Gastrocnemius medialis (tissue), 4 donors: ENCODE results near the gene RNF14. TPM values are rescaled to one million over a fixed set of nuclear protein-coding genes. Genes with fewer than 3 reads are reported as not detected.

ENCODE experiments used
- ATAC-seq, 2 donors: fragments of 150-250 bp; one replicate each; pipeline ENCODE4 v1.9.1; 2016
- DNase-seq, 2 donors: peaks; one replicate each; pipeline ENCODE4 v3.0.0-alpha.2; 2019
- H3K27ac ChIP-seq, 4 donors: fragments of 200-600 bp; sonication (generic); 1 replicate in 1 of 4; 2 replicates in 3 of 4; pipeline ENCODE4 v1.5.1; 2016 to 2018; ENCODE audit warnings: mild to moderate bottlenecking in 2 of 4, moderate library complexity in 1 of 4
- H3K27me3 ChIP-seq, 3 donors: fragments of 200-600 bp; sonication (generic) in 2 of 3; 1 replicate in 1 of 3; 2 replicates in 2 of 3; pipeline versions ENCODE4 v1.5.1 to v1.6.0; 2016 to 2019; ENCODE audit warnings: mild to moderate bottlenecking in 1 of 3, moderate library complexity in 1 of 3
- H3K36me3 ChIP-seq, 2 donors: fragments of 200-600 bp; sonication (generic) in 1 of 2; one replicate each; pipeline ENCODE4 v1.5.1; 2017 to 2018
- H3K4me1 ChIP-seq, 2 donors: fragments of 200-600 bp; sonication (generic) in 1 of 2; one replicate each; pipeline ENCODE4 v1.5.1; 2016 to 2017; ENCODE audit warnings: mild to moderate bottlenecking in 2 of 2
- H3K4me3 ChIP-seq, 4 donors: fragments of 200-600 bp; sonication (generic) in 3 of 4; 1 replicate in 1 of 4; 2 replicates in 3 of 4; pipeline ENCODE4 v1.5.1; 2016 to 2019; ENCODE audit warnings: mild to moderate bottlenecking in 2 of 4
- H3K9me3 ChIP-seq, 3 donors: fragments of 200-600 bp; sonication (generic) in 2 of 3; 1 replicate in 1 of 3; 2 replicates in 2 of 3; pipeline ENCODE4 v1.5.1; 2016 to 2019
- CTCF ChIP-seq, 5 experiments: fragments of 450-650 bp in 3 of 5; fragments of 200-600 bp in 2 of 5; sonication (generic) in 2 of 5; IDR thresholded peaks in 4 of 5; conservative IDR thresholded peaks in 1 of 5; 1 replicate in 4 of 5; 2 replicates in 1 of 5; pipeline ENCODE4 v1.5.1; 2016 to 2019; ENCODE audit warnings: antibody characterized with exemption in 5 of 5, mild to moderate bottlenecking in 3 of 5, moderate library complexity in 3 of 5
- POLR2A ChIP-seq, 2 donors: fragments of 450-650 bp; IDR thresholded peaks; one replicate each; pipeline ENCODE4 v1.6.1; 2017; ENCODE audit warnings: antibody characterized with exemption in 2 of 2, mild to moderate bottlenecking in 2 of 2, moderate library complexity in 2 of 2
- in situ Hi-C, 4 donors: fragments of 200-750 bp; cut with MboI; loops; one replicate each; pipeline versions ENCODE4 v1.15.0 to v1.8.0; 2017; ENCODE audit warnings: low sequenced_read_pairs in 4 of 4
- intact Hi-C: fragments of 100-400 bp; cut with DNase I; formaldehyde crosslinking; loops from one replicate; pipeline ENCODE4 v1.15.1; 2023; ENCODE audit warnings: low total_unique reads
- total RNA-seq, 4 donors: library from RNA; depleted of rRNA; stranded (reverse); fragments of >200 nt; gene quantifications; one replicate each; pipeline versions ENCODE4 v1.1.0 to v1.2.3, GENCODE V29; 2016

Gene RNF14
- total RNA-seq, 4 donors from 2014 or later = 71.4 to 107 (median 84.5) TPM

- Histone ChIP-seq H3K4me3 (peak overlapping the region in 3 of 4 donors; percentile 34 to 39 (median 35)), H3K36me3 (no peaks in the 10 kb centered on the region), H3K27me3 (no peaks in the 10 kb centered on the region), H3K9me3 (no peaks in the 10 kb centered on the region), H3K4me1 (peaks cover 0 to 3% of the 10 kb centered on the region in 2 donors), H3K27ac (peak overlapping the region; percentile 17 to 64 (median 54))
- in situ Hi-C loops (loop anchor here in 3 of 4 donors (5.0 to 10.0 kb wide), 3 partner anchors 73 to 270 kb away; no protein-coding TSS in a partner anchor), intact Hi-C loops (no loop called here)
- TF ChIP-seq CTCF (IDR thresholded peaks at IDR 0.05 in 4 of 5, conservative IDR thresholded peaks at IDR 0.05 in 1 of 5) = no peak
- TF ChIP-seq POLR2A (IDR thresholded peaks at IDR 0.05) = no peak
- ATAC-seq (no peak), DNase-seq (no peak)
These were observed 11.4 kb upstream of the RNF14 start for GRCh38 chr5:141957367-141957996.

- Histone ChIP-seq H3K27me3 (no peaks in the 10 kb centered on the region), H3K4me1 (peaks cover 0 to 3% of the 10 kb centered on the region in 2 donors), H3K27ac (peak within 1 kb of the TSS; percentile 17 to 64 (median 54)), H3K9me3 (no peaks in the 10 kb centered on the region), H3K36me3 (no peaks in the 10 kb centered on the region), H3K4me3 (peak within 1 kb of the TSS in 3 of 4 donors; percentile 34 to 39 (median 35))
- DNase-seq (no peak), ATAC-seq (peak; percentile 18 to 40)
- intact Hi-C loops = no loop called here
- in situ Hi-C loops = loop anchor here in 3 of 4 donors (5.0 to 10.0 kb wide), 3 partner anchors 73 to 271 kb away; no protein-coding TSS in a partner anchor
- no peak for TF ChIP-seq CTCF (IDR thresholded peaks at IDR 0.05 in 4 of 5, conservative IDR thresholded peaks at IDR 0.05 in 1 of 5)
- no peak for TF ChIP-seq POLR2A (IDR thresholded peaks at IDR 0.05)
These were observed 10.8 kb upstream of the RNF14 start, which contains the start of gene PCDH12 for GRCh38 chr5:141958113-141958512. PCDH12 (minus strand) TSS chr5:141958202; CDS start chr5:141957851, 351 bp downstream.

- Histone ChIP-seq H3K4me3 (peak overlapping the region in 1 of 4 donors; percentile 39), H3K4me1 (peaks cover 0 to 3% of the 10 kb centered on the region in 2 donors), H3K9me3 (no peaks in the 10 kb centered on the region), H3K36me3 (no peaks in the 10 kb centered on the region), H3K27me3 (no peaks in the 10 kb centered on the region), H3K27ac (peak overlapping the region in 3 of 4 donors; percentile 46 to 61 (median 49))
- intact Hi-C loops (no loop called here), in situ Hi-C loops (loop anchor here in 3 of 4 donors (5.0 to 10.0 kb wide), 3 partner anchors 74 to 271 kb away; no protein-coding TSS in a partner anchor)
- TF ChIP-seq CTCF (IDR thresholded peaks at IDR 0.05 in 4 of 5, conservative IDR thresholded peaks at IDR 0.05 in 1 of 5) (no peak), POLR2A (IDR thresholded peaks at IDR 0.05) (no peak)
- no peak for DNase-seq
- ATAC-seq = no peak
These were observed 10.2 kb upstream of the RNF14 start for GRCh38 chr5:141958546-141959172.

GRCh38 chr5:141960018-141960417 is 8.9 kb upstream of the RNF14 start:
- no peak for ATAC-seq
- in situ Hi-C loops = loop anchor here in 1 of 4 donors (5.0 kb wide), 1 partner anchor 268 kb away; no protein-coding TSS in a partner anchor
- no peak overlapping the region for H3K27ac ChIP-seq

More at GRCh38 chr5:141960018-141960417, 8.9 kb upstream of the RNF14 start:
- Histone ChIP-seq H3K9me3 (no peaks in the 10 kb centered on the region), H3K27me3 (no peaks in the 10 kb centered on the region), H3K4me1 (peaks cover 0 to 3% of the 10 kb centered on the region in 2 donors), H3K4me3 (no peak overlapping the region), H3K36me3 (no peaks in the 10 kb centered on the region)
- intact Hi-C loops = loop anchor here (1.0 to 2.0 kb wide), 2 partner anchors 81 to 268 kb away; partner anchors contain the start of gene PCDH1
- DNase-seq = no peak
- TF ChIP-seq CTCF (IDR thresholded peaks at IDR 0.05 in 4 of 5, conservative IDR thresholded peaks at IDR 0.05 in 1 of 5) = no peak
- no peak for TF ChIP-seq POLR2A (IDR thresholded peaks at IDR 0.05)
